Right lobe of liver (tissue), 4 donors: ENCODE results near the gene NRXN3.

Experiments used
- POLR2A ChIP-seq: fragments of 450-650 bp; IDR thresholded peaks from one replicate; pipeline ENCODE4 v1.6.1; 2017; ENCODE audit warnings: antibody characterized with exemption, mild to moderate bottlenecking
- TF ChIP-seq, protein P1 (sequence below), 4 donors: fragments of 200-600 bp in 3 of 4; fragments of 450-650 bp in 1 of 4; IDR thresholded peaks; one replicate each; pipeline versions ENCODE4 v1.5.1 to v1.8.0; 2016 to 2022; ENCODE audit warnings: antibody characterized with exemption in 4 of 4, mild to moderate bottlenecking in 2 of 4
- donor health status: DM: no; HTN: no; CAD: no.
- donor health status: DM: no; HTN: no; CAD: no.
- donor health status: DM: no; HTN: yes; CAD: no.

DNA sequence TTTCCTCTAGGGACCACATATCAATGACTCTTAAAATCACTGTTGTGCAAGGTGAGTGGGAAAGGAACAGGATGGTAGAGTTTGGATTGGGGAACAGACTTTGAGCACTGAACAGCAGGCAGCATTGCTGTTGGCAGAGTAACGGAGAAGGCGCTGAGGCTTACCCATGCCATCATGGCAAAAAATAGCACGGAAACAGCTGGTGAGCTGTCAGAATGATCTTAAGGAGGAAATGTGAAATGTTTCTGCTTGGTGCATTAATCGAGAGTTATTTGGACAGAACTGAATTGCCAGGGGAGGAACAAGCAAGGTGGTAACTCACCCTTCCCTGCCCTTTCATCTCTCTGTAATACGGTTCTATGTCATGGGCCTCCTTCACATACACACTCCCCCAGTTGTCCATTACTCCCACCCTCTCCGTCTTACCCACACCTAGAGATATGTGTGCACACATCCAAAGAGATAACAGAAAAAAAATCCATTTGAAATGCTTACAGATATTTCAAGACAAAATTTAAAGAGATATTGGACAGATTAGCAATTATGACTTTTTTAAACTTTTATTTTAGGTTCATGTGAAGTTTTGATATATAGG, 1468.6 kb downstream of the NRXN3 start:
- TF ChIP-seq, protein P1, sequence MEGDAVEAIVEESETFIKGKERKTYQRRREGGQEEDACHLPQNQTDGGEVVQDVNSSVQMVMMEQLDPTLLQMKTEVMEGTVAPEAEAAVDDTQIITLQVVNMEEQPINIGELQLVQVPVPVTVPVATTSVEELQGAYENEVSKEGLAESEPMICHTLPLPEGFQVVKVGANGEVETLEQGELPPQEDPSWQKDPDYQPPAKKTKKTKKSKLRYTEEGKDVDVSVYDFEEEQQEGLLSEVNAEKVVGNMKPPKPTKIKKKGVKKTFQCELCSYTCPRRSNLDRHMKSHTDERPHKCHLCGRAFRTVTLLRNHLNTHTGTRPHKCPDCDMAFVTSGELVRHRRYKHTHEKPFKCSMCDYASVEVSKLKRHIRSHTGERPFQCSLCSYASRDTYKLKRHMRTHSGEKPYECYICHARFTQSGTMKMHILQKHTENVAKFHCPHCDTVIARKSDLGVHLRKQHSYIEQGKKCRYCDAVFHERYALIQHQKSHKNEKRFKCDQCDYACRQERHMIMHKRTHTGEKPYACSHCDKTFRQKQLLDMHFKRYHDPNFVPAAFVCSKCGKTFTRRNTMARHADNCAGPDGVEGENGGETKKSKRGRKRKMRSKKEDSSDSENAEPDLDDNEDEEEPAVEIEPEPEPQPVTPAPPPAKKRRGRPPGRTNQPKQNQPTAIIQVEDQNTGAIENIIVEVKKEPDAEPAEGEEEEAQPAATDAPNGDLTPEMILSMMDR (IDR thresholded peaks at IDR 0.05) = no peak
- TF ChIP-seq POLR2A = no peak
